ENCODE measurements around the gene LRRC37A.
A peak's percentile ranks its signal among the peaks of the same experiment; 100 is the strongest.
"Not testable (repeated sequence)": the region's sequence is repeated elsewhere in the genome, so short reads cannot be mapped to it uniquely, and the experiment has no call there.

Gene LRRC37A

GRCh38 chr17:46294831-46295230 is at the start of gene LRRC37A:
LRRC37A (plus strand) TSS chr17:46295131; CDS start chr17:46295134, 3 bp downstream.
- H3K4me1 Mint-ChIP-seq (ENCODE audit: low read depth): peaks cover 12% of the 10 kb centered on the region
- H3K27ac Mint-ChIP-seq; H3K36me3 Mint-ChIP-seq (ENCODE audit: low read depth); H3K4me3 Mint-ChIP-seq; H3K27me3 Mint-ChIP-seq; H3K9me3 Mint-ChIP-seq: not testable (repeated sequence)

- H3K4me1 Mint-ChIP-seq (ENCODE audit: low read depth); H3K9me3 Mint-ChIP-seq: not testable (repeated sequence)
These were observed 45.8 kb upstream of the LRRC37A start for GRCh38 chr17:46249153-46249552.

GRCh38 chr17:46252804-46253203 is 42.1 kb upstream of the LRRC37A start:
- not testable (repeated sequence) for H3K4me1 Mint-ChIP-seq (ENCODE audit: low read depth); H3K9me3 Mint-ChIP-seq; H3K36me3 Mint-ChIP-seq (ENCODE audit: low read depth); H3K27me3 Mint-ChIP-seq; H3K4me3 Mint-ChIP-seq; H3K27ac Mint-ChIP-seq

More at GRCh38 chr17:46249153-46249552, 45.8 kb upstream of the LRRC37A start:
- H3K27me3 Mint-ChIP-seq; H3K27ac Mint-ChIP-seq; H3K4me3 Mint-ChIP-seq; H3K36me3 Mint-ChIP-seq (ENCODE audit: low read depth): not testable (repeated sequence)

DNA sequence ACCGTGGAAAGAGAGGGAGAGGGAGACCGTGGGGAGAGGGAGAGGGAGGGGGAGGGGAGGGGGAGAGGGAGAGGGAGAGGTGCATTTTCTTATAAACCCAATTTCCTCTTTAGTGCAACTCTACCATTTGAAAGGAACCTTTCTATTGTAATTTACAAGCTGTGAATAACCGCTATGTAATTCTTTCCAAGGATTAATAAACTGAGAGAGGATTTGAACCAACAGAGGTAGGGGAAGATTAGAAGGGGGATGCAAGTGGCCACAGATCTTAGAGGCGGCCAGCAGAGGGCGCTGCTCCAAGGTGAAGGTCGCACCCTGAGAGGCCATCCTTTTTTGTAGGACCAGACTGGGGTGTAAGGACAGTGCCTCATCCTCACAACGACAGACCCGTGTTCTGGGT is 41.2 kb upstream of the LRRC37A start:
- H3K27ac Mint-ChIP-seq; H3K36me3 Mint-ChIP-seq (ENCODE audit: low read depth); H3K4me1 Mint-ChIP-seq (ENCODE audit: low read depth); H3K9me3 Mint-ChIP-seq; H3K27me3 Mint-ChIP-seq; H3K4me3 Mint-ChIP-seq: not testable (repeated sequence)

- H3K27ac Mint-ChIP-seq; H3K4me3 Mint-ChIP-seq; H3K4me1 Mint-ChIP-seq (ENCODE audit: low read depth); H3K9me3 Mint-ChIP-seq; H3K27me3 Mint-ChIP-seq; H3K36me3 Mint-ChIP-seq (ENCODE audit: low read depth): not testable (repeated sequence)
These were observed 40.7 kb upstream of the LRRC37A start for GRCh38 chr17:46254215-46254614.

DNA sequence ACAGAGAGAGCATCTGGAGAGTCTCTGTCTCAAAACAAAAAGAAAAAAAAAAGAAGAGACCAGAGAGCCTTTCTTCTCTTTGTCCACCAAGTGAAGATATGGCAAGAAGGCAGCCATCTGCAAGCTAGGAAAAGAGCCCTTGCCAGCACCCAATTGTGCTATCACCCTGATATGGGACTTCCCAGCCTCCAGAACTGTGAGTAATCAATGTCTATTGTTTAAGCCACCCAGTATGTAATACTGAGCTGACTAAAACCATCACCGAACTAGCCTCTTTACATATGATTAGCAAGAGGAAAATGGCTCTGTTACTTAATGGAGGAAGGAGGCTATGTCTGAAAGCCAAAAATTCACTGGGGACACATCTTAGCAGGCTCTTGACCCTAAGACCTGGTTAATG is 38.6 kb upstream of the LRRC37A start:
- H3K27me3 Mint-ChIP-seq; H3K27ac Mint-ChIP-seq; H3K9me3 Mint-ChIP-seq; H3K36me3 Mint-ChIP-seq (ENCODE audit: low read depth); H3K4me3 Mint-ChIP-seq; H3K4me1 Mint-ChIP-seq (ENCODE audit: low read depth): not testable (repeated sequence)

GRCh38 chr17:46259845-46260661 is 34.9 kb upstream of the LRRC37A start:
- H3K36me3 Mint-ChIP-seq (ENCODE audit: low read depth); H3K27me3 Mint-ChIP-seq; H3K9me3 Mint-ChIP-seq: not testable (repeated sequence)
- Mint-ChIP-seq H3K4me3 (peak overlapping the region; percentile 80), H3K27ac (peak overlapping the region; percentile 28), H3K4me1 (ENCODE audit: low read depth) (peaks cover 19% of the 10 kb centered on the region)

DNA sequence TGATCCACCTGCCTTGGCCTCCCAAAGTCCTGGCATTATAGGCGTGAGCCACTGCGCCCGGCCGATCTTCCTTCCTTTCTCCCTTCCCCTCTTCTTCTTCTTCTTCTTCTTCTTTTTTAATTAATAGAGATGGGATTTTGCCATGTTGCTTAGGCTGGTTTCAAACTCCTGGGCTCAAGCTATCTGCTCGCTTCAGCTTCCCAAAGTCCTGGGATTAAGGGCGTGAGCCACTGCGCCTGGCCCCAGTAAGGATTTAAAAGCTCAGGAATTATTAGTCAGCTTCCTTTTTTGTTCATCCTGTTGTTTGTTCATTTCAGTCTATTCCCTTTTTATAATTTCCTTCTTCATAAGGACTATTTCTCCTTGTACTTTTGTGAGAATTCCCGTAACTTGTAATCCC is 32.7 kb upstream of the LRRC37A start:
- H3K9me3 Mint-ChIP-seq: no peaks in the 10 kb centered on the region
- H3K36me3 Mint-ChIP-seq (ENCODE audit: low read depth): no peaks in the 10 kb centered on the region
- peaks cover 35% of the 10 kb centered on the region for H3K4me1 Mint-ChIP-seq (ENCODE audit: low read depth)
- no peaks in the 10 kb centered on the region for H3K27me3 Mint-ChIP-seq
- H3K4me3 Mint-ChIP-seq: no peak overlapping the region
- H3K27ac Mint-ChIP-seq: no peak overlapping the region

DNA sequence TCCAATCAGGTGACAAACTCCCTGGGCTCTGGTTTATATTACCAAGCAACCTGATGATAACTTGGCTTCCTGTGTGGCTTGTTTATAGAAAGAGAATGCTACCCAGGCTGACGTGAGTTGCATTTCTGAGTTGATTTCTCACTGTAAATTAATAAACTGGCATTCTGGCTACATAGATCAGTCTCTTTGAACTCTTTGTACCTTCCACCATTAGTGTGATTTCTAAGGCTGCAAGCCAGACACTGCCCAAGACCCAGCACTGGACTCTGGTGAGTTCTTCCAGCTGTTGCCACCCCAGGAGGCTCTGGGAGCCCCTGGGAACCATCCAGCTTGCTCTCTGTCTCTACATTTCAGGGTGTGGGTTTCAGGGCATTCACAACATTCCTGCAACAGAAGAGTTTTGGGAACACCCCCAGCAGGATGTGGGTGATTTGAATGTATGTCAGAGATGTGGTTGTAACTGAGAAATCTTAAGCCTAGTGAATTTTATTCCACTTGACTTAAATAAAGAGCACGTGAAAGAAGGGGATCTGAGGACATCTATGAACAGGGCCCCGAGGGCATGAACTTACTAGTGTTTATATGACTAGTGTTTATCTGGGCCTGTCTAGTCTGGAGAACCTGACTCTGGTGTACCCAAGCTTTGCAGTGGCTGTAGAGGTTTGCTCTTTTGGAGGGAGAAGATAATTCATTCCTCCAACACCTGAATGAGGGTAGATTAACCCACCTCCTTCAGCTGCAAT is 30.3 kb upstream of the LRRC37A start:
- H3K27me3 Mint-ChIP-seq: peaks cover 6% of the 10 kb centered on the region
- peak overlapping the region; percentile 72 for H3K27ac Mint-ChIP-seq
- no peaks in the 10 kb centered on the region for H3K9me3 Mint-ChIP-seq
- no peaks in the 10 kb centered on the region for H3K36me3 Mint-ChIP-seq (ENCODE audit: low read depth)
- peaks cover 46% of the 10 kb centered on the region for H3K4me1 Mint-ChIP-seq (ENCODE audit: low read depth)
- H3K4me3 Mint-ChIP-seq: peak overlapping the region; percentile 49

DNA sequence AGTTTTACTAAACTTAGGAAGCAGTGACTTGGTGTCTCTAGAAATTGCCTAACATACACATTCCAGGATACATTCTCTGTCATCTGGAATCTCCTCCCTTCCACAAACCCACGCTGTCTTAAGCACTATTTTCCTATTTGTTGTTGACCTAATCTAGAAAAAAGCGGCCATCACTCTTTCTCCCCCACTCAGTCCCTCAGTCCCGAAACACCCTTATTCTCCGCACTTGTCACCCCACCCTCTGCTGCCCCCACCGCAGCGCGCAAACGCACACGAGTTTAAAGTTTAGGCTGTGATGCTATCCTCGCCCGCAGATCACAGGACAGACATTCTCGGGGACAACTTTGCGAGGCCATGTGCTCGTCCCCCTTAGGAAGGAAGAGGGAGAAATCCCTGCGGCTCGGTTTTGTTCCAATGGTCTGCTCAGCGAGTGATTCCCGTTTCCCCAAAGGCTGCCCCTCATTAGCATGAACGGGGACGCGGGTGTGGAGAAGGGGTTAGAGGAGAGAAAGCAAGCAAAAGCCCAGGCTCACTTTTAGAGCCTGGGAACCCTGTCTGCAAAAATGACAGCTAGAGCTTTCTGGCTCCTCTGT is 28.8 kb upstream of the LRRC37A start:
- H3K9me3 Mint-ChIP-seq; H3K36me3 Mint-ChIP-seq (ENCODE audit: low read depth): not testable (repeated sequence)
- Mint-ChIP-seq H3K4me3 (peak overlapping the region; percentile 82), H3K27ac (peak overlapping the region; percentile 75), H3K4me1 (ENCODE audit: low read depth) (peaks cover 39% of the 10 kb centered on the region), H3K27me3 (peaks cover 11% of the 10 kb centered on the region)

DNA sequence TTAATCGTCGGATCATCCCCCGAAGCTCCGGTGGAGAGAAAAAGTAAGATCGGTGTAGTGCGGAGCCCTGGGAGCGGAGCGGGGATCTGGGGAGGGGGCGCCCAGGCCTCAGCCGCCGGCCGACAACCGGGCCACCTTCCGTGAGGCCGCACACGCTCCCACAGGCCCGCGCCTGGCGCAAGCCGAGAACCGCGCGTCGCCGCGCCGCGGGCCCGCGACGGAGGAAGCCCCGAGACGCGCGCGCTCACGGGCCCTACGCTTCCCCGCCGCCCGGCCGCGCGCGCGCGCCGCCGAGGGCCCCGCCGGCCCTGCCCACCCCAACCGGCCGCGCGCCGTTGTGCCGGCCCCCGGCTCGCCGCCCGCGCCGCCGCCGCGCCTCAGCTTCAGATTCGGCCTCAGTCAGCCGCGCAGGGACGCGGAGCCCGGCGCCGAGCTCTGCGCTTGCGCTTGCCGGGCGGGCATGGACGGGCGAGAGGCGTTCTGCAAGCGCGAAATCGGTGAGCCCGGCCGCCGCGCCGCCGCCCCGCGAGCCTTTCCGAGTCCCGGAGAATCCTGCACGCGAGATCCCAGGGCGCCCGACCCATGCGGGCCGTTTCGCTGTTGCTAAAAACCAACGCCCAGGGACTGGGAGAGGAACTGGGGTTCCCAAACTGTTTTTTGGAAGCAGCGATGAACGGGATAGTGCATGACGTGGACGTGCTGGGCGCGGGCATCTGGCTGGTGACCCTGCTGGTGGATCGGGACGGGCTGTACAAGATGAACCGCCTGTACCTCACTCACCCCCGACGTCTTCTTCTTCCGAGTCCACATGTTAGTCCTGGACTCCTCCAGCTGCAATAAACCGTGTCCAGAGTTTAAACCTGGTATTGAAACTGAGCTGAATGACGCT is 28.0 kb upstream of the LRRC37A start:
- Mint-ChIP-seq H3K9me3 (no peaks in the 10 kb centered on the region), H3K4me3 (peak overlapping the region; percentile 89), H3K27ac (peak overlapping the region; percentile 86), H3K36me3 (ENCODE audit: low read depth) (no peaks in the 10 kb centered on the region), H3K27me3 (peaks cover 11% of the 10 kb centered on the region), H3K4me1 (ENCODE audit: low read depth) (peaks cover 39% of the 10 kb centered on the region)

- Mint-ChIP-seq H3K27ac (no peak overlapping the region), H3K9me3 (no peaks in the 10 kb centered on the region), H3K27me3 (peaks cover 11% of the 10 kb centered on the region), H3K4me3 (no peak overlapping the region), H3K4me1 (ENCODE audit: low read depth) (peaks cover 27% of the 10 kb centered on the region), H3K36me3 (ENCODE audit: low read depth) (no peaks in the 10 kb centered on the region)
These were observed 24.9 kb upstream of the LRRC37A start for GRCh38 chr17:46270032-46270431.

DNA sequence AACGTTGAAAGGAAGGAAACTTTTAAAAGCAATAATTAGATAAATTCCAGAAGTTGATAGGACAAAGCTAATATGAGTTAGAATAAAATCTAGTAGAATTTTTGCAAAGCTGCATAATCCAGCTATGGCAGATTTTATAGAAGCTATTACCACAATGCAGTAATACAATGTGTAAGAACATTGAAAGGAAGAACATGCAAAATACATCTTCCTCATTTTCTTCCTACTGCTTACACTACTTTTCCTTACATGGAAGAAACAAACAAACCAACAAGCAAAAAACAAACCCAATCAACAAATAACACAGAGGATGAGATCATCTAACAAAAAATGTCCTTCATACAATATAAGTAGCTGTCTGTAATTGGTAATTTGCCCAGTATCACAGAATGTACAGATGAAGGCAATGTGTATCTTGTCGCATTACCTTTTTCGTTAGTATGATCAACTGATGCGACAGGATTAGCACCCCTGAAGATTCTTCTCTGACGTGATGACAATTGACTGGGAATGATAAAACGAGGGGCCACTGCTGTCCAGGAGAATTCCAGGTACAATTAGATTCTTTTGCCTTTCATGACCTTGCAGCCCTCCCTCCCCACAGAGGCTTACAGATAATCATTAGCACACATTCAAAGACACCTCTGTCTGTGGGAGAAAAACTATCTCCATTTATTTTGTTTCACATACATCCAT is 21.2 kb upstream of the LRRC37A start:
- H3K4me1 Mint-ChIP-seq (ENCODE audit: low read depth): no peaks in the 10 kb centered on the region
- peaks cover 8% of the 10 kb centered on the region for H3K27me3 Mint-ChIP-seq
- H3K27ac Mint-ChIP-seq: no peak overlapping the region
- no peaks in the 10 kb centered on the region for H3K9me3 Mint-ChIP-seq
- H3K36me3 Mint-ChIP-seq (ENCODE audit: low read depth): no peaks in the 10 kb centered on the region
- no peak overlapping the region for H3K4me3 Mint-ChIP-seq

- Mint-ChIP-seq H3K4me1 (ENCODE audit: low read depth) (no peaks in the 10 kb centered on the region), H3K9me3 (no peaks in the 10 kb centered on the region), H3K27me3 (peaks cover 8% of the 10 kb centered on the region), H3K27ac (no peak overlapping the region), H3K36me3 (ENCODE audit: low read depth) (no peaks in the 10 kb centered on the region), H3K4me3 (no peak overlapping the region)
These were observed 20.7 kb upstream of the LRRC37A start for GRCh38 chr17:46274238-46274637.
